Smooth muscle cell (in vitro differentiated cells): ENCODE results near the gene THEM5. TPM values are rescaled to one million over a fixed set of nuclear protein-coding genes. Genes with fewer than 3 reads are reported as not detected.
"Not testable (repeated sequence)": the region's sequence is repeated elsewhere in the genome, so short reads cannot be mapped to it uniquely, and the experiment has no call there.

Experiments used
- DNase-seq: peaks from one replicate; lab custom pipeline; 2025; ENCODE audit not compliant: unreplicated experiment; lab: John Stamatoyannopoulos, UW
- H2AFZ ChIP-seq: fragments of 200-600 bp; sonication (generic); 2 replicates; pipeline ENCODE4 v1.6.0; 2016; ENCODE audit warnings: antibody characterized with exemption, low read depth, mild to moderate bottlenecking
- H3F3A ChIP-seq: fragments of 200-600 bp; sonication (generic); 2 replicates; pipeline ENCODE4 v1.6.0; 2017; ENCODE audit warnings: antibody characterized with exemption, low read depth
- H3K27ac ChIP-seq: fragments of 200-600 bp; sonication (generic); 2 replicates; pipeline ENCODE4 v1.5.1; 2016; ENCODE audit warnings: low read depth, mild to moderate bottlenecking
- H3K27me3 ChIP-seq: fragments of 200-600 bp; sonication (generic); 2 replicates; pipeline ENCODE4 v1.6.1; 2016; ENCODE audit warnings: low read depth, mild to moderate bottlenecking
- H3K36me3 ChIP-seq: fragments of 200-600 bp; sonication (generic); 2 replicates; pipeline ENCODE4 v1.5.1; 2016; ENCODE audit warnings: low read depth
- H3K4me1 ChIP-seq: fragments of 200-600 bp; sonication (generic); 2 replicates; pipeline ENCODE4 v1.5.1; 2016; ENCODE audit warnings: low read depth
- H3K4me2 ChIP-seq: fragments of 200-600 bp; sonication (generic); 2 replicates; pipeline ENCODE4 v1.6.0; 2016; ENCODE audit warnings: mild to moderate bottlenecking
- H3K4me3 ChIP-seq: fragments of 200-600 bp; sonication (generic); 2 replicates; pipeline ENCODE4 v1.5.1; 2016; ENCODE audit warnings: mild to moderate bottlenecking
- H3K79me2 ChIP-seq: fragments of 200-600 bp; sonication (generic); 2 replicates; pipeline ENCODE4 v1.6.0; 2016; ENCODE audit warnings: low read depth, mild to moderate bottlenecking
- H3K9ac ChIP-seq: fragments of 200-600 bp; sonication (generic); 2 replicates; pipeline ENCODE4 v1.6.0; 2016; ENCODE audit warnings: low read depth
- H3K9me3 ChIP-seq: fragments of 200-600 bp; sonication (generic); replicated peaks from 2 replicates; pipeline ENCODE4 v1.5.1; 2016; ENCODE audit warnings: low read depth
- H4K20me1 ChIP-seq: fragments of 200-600 bp; sonication (generic); 2 replicates; pipeline ENCODE4 v1.6.0; 2016; ENCODE audit warnings: low read depth
- WGBS: methylation state at CpG from one replicate; pipeline ENCODE4 v1.1.7; 2016; ENCODE audit warnings: low lambda C conversion rate; 5-methylcytosine and 5-hydroxymethylcytosine counted together
- polyA plus RNA-seq: library from polyadenylated mRNA; unstranded; fragments of >200 nt; fragmentation: Nextera tagmentation; extraction: Ambion mirVana; gene quantifications from 2 replicates; pipeline ENCODE4 v1.2.1, GENCODE V29; 2016
- total RNA-seq: library from RNA; depleted of rRNA; stranded (reverse); fragments of >200 nt; gene quantifications from 2 replicates; pipeline ENCODE4 v1.2.3, GENCODE V29; 2014
- TF ChIP-seq, protein P1 (sequence below): fragments of 200-600 bp; sonication (generic); IDR thresholded peaks from 2 replicates; pipeline ENCODE4 v1.5.1; 2017; ENCODE audit warnings: borderline replicate concordance, mild to moderate bottlenecking, antibody characterized with exemption; ENCODE audit not compliant: insufficient read depth, poor library complexity, severe bottlenecking

THEM5 gene, protein sequence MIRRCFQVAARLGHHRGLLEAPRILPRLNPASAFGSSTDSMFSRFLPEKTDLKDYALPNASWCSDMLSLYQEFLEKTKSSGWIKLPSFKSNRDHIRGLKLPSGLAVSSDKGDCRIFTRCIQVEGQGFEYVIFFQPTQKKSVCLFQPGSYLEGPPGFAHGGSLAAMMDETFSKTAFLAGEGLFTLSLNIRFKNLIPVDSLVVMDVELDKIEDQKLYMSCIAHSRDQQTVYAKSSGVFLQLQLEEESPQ
- 0.76 and 2.1 TPM in 2 replicates for total RNA-seq
- 1.0 and 1.3 TPM in 2 replicates for polyA plus RNA-seq

DNA sequence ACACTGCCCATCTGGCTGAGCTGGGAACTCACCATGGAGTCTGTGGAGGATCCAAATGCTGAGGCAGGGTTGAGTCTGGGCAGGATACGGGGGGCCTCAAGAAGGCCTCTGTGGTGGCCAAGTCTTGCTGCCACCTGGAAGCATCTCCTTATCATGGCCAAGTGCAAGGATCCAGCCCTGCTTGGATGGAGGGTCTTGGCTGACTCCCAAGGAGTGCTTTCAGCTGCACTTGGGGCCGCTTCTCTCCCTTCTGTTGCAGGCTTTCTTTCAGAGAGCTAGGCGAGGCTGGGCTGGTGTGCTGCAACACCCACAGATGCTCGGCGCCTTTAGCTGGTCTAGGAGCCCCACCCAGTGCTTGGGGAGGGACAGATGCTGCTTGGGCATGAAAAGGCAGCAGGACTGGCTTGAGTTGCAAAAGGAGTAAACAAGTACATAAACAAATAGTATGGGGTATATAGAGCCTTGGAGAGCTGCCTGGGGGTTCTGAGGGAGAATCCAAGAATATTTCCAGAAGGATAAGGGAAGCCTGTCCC is at the start of gene THEM5:
Gene THEM5 (minus strand): TSS at position 302 of the 533 bp plus-strand sequence. CDS start 147 bp downstream, at position 155.
- Histone ChIP-seq H3K36me3 (no peaks in the 10 kb centered on the region), H3K27ac (no peak within 1 kb of the TSS), H3F3A (no peaks in the 10 kb centered on the region), H3K79me2 (no peaks in the 10 kb centered on the region), H3K4me2 (no peak within 1 kb of the TSS), H2AFZ (no peak within 1 kb of the TSS), H3K9me3 (no peaks in the 10 kb centered on the region), H3K4me1 (no peaks in the 10 kb centered on the region), H4K20me1 (no peaks in the 10 kb centered on the region), H3K9ac (no peak within 1 kb of the TSS), H3K27me3 (no peaks in the 10 kb centered on the region), H3K4me3 (no peak within 1 kb of the TSS)
- TF ChIP-seq, protein P1, sequence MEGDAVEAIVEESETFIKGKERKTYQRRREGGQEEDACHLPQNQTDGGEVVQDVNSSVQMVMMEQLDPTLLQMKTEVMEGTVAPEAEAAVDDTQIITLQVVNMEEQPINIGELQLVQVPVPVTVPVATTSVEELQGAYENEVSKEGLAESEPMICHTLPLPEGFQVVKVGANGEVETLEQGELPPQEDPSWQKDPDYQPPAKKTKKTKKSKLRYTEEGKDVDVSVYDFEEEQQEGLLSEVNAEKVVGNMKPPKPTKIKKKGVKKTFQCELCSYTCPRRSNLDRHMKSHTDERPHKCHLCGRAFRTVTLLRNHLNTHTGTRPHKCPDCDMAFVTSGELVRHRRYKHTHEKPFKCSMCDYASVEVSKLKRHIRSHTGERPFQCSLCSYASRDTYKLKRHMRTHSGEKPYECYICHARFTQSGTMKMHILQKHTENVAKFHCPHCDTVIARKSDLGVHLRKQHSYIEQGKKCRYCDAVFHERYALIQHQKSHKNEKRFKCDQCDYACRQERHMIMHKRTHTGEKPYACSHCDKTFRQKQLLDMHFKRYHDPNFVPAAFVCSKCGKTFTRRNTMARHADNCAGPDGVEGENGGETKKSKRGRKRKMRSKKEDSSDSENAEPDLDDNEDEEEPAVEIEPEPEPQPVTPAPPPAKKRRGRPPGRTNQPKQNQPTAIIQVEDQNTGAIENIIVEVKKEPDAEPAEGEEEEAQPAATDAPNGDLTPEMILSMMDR = no peak
- DNase-seq = no peak
- WGBS = 88% methylated on average over 5 of the region's 5 CpGs

DNA sequence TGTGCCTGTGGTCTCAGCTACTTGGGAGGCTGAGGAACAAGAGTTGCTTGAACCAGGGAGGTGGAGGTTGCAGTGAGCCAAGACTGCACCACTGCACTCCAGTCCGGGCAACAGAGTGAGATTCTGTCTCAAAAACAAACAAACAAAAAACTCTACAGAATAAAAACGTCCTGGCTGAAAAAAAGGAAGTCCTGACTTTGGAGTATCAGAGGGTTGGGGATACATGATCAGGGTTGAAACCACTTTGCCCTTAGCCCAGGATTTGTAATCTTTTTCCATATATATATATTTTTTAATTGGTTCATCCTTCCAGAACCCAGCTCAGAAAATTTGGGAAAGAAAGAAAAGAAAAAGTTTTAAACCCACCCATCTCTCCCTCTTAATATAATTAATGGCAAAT is 49.3 kb upstream of the THEM5 start:
- H3K9ac ChIP-seq = no peak overlapping the region
- H4K20me1 ChIP-seq = no peaks in the 10 kb centered on the region
- 91% methylated on average over 2 of the region's 2 CpGs for WGBS
- H3F3A ChIP-seq = no peaks in the 10 kb centered on the region
- no peak overlapping the region for H3K4me3 ChIP-seq
- TF ChIP-seq, protein P1 = no peak
- H3K9me3 ChIP-seq = peaks cover 6% of the 10 kb centered on the region
- no peak overlapping the region for H3K4me2 ChIP-seq
- no peak for DNase-seq
- no peak overlapping the region for H2AFZ ChIP-seq
- H3K27ac ChIP-seq = no peak overlapping the region
- H3K79me2 ChIP-seq = peaks cover 36% of the 10 kb centered on the region
- H3K36me3 ChIP-seq = no peaks in the 10 kb centered on the region
- H3K27me3 ChIP-seq = no peaks in the 10 kb centered on the region
- H3K4me1 ChIP-seq = no peaks in the 10 kb centered on the region

DNA sequence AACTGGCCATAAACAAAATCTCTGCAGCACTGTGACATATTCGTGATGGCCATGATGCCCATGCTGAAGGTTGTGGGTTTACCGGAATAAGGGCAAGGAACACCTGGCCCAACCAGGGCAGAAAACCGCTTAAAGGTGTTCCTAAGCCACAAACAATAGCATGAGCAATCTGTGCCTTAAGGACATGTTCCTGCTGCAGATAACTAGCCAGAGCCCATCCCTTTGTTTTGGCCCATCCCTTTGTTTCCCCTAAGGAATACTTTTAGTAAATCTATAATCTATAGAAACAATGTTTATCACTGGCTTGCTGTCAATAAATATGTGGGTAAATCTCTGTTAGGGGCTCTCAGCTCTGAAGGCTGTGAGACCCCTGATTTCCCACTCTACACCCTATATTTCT is 47.3 kb upstream of the THEM5 start:
- H2AFZ ChIP-seq = not testable (repeated sequence)
- WGBS = 97% methylated on average over 3 of the region's 3 CpGs

DNA sequence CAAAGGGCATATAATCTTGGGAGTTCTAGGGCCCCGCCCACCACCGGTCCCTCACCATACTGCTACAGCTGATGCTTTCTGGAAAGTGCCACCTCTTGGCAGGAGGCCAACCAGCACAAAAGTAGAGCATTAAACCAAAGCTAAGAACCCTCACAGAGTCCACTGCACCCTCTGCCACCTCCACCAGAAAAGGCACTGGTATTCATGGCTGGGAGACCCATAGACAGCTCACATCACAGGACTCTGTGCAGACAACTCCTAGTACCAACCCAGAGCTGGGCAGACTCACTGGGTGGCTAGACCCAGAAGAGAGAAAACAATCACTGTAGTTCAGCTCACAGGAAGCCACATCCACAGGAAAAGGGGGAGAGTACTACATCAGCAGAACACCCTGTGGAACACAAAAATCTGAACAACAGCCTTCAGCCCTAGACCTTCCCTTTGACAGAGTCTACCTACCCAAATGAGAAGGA is 45.0 kb upstream of the THEM5 start:
- H3K27ac ChIP-seq = no peak overlapping the region

More for the DNA sequence above, 47.3 kb upstream of the THEM5 start:
- H3K4me1 ChIP-seq, H3K9ac ChIP-seq, H4K20me1 ChIP-seq, H3K9me3 ChIP-seq, H3K36me3 ChIP-seq, H3K27ac ChIP-seq, H3F3A ChIP-seq, DNase-seq, H3K4me2 ChIP-seq, H3K4me3 ChIP-seq, H3K27me3 ChIP-seq: not testable (repeated sequence)
- peaks cover 32% of the 10 kb centered on the region for H3K79me2 ChIP-seq

More for the DNA sequence above, 45.0 kb upstream of the THEM5 start:
- no peak for DNase-seq
- peaks cover 5% of the 10 kb centered on the region for H4K20me1 ChIP-seq
- H3K4me3 ChIP-seq = no peak overlapping the region
- no peaks in the 10 kb centered on the region for H3K27me3 ChIP-seq
- H3K36me3 ChIP-seq = no peaks in the 10 kb centered on the region
- H3K79me2 ChIP-seq = peaks cover 22% of the 10 kb centered on the region
- H3K9ac ChIP-seq = no peak overlapping the region
- H3K4me2 ChIP-seq = no peak overlapping the region
- TF ChIP-seq, protein P1 = no peak
- H3K9me3 ChIP-seq = peaks cover 6% of the 10 kb centered on the region
- H3F3A ChIP-seq = no peaks in the 10 kb centered on the region
- no peak overlapping the region for H2AFZ ChIP-seq
- WGBS = 100% methylated on average over 2 of the region's 2 CpGs
- no peaks in the 10 kb centered on the region for H3K4me1 ChIP-seq
